Omental fat pad (tissue), 4 donors: ENCODE data around the gene SCN2B. TPM values are rescaled to one million over a fixed set of nuclear protein-coding genes. Genes with fewer than 3 reads are reported as not detected.

Source experiments
- ATAC-seq: fragments of 150-250 bp; one replicate; pipeline ENCODE4 v1.9.1; 2016; ENCODE audit warnings: mild to moderate bottlenecking, moderate library complexity; ENCODE audit not compliant: low FRiP score
- DNase-seq: peaks from one replicate; pipeline ENCODE4 v3.0.0-alpha.2; 2019; ENCODE audit warnings: low spot score
- CTCF ChIP-seq, 3 donors: fragments of 450-650 bp; IDR thresholded peaks; one replicate each; pipeline ENCODE4 v1.5.1; 2016 to 2017; ENCODE audit warnings: antibody characterized with exemption in 3 of 3, mild to moderate bottlenecking in 3 of 3, moderate library complexity in 2 of 3
- small RNA-seq: library from RNA; depleted of rRNA; stranded (forward); fragments of <200 nt; gene quantifications from one replicate; pipeline ENCODE3, GENCODE V24; 2016
- total RNA-seq, 4 donors: library from RNA; depleted of rRNA; stranded (reverse); fragments of >200 nt; gene quantifications; one replicate each; pipeline ENCODE4 v1.1.0, GENCODE V29; 2016

Gene SCN2B
- total RNA-seq, 4 donors from 2014 or later: 0.28 to 0.47 TPM; not detected in 2

DNA sequence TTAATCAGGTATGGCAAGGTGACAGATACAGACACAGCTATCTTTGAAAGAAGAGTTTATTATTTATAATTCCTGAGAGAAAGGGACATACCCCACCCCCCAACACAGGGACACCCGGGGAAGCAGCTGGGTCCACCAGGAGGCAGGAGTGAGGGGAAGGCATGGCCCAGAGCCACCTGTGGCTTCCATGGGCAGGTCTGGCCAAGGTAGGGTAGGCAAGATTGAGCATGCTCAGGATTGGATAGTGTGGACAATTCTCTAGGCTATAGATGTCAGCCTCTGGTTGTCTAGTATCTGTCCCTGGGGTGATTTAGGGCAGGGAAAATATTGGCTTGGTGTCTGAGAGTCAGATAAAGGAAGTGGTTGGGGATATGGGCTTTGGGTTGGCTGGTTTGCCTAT, 62.2 kb downstream of the SCN2B start:
- ATAC-seq (no peak), DNase-seq (no peak)
- no peak for TF ChIP-seq CTCF (IDR thresholded peaks at IDR 0.05)

GRCh38 chr11:118112711-118113430, 63.6 kb downstream of the SCN2B start:
- TF ChIP-seq CTCF (IDR thresholded peaks at IDR 0.05): no peak
- no peak for DNase-seq
- no peak for ATAC-seq

Small RNA genes within 50 kb of the gene (small RNA-seq; reads per million reads assigned to genes)
- not detected for gene HSPE1P18

Other genes with a start within 250 kb of the SCN2B start
- under 1 TPM in 1 of 4 donors, not detected in 3; 0.50 TPM for gene TMPRSS13, start 247.2 kb downstream of the SCN2B start, total RNA-seq
- gene IL10RA, start 190.2 kb downstream of the SCN2B start, total RNA-seq: 10 to 100 TPM; 23.2 to 65.9 (median 44.4) TPM
- not detected for gene TMPRSS4, start 99.6 kb downstream of the SCN2B start, total RNA-seq
- under 1 TPM in 1 of 4 donors, not detected in 3; 0.47 TPM for gene SMIM35, start 89.7 kb downstream of the SCN2B start, total RNA-seq
- 10 to 100 TPM in 1 of 4 donors, 1 to 10 TPM in 3; 1.1 to 10.2 (median 2.0) TPM for gene SCN4B, start 23.8 kb downstream of the SCN2B start, total RNA-seq
- 10 to 100 TPM in 3 of 4 donors, 1 to 10 TPM in 1; 9.9 to 35.9 (median 13.7) TPM for gene JAML, start 48.4 kb upstream of the SCN2B start, total RNA-seq
- 1 to 10 TPM; 1.3 to 2.5 (median 2.4) TPM for gene MPZL3, start 75.7 kb upstream of the SCN2B start, total RNA-seq
- 10 to 100 TPM in 3 of 4 donors, 1 to 10 TPM in 1; 6.8 to 56.6 (median 33.6) TPM for gene MPZL2, start 87.7 kb upstream of the SCN2B start, total RNA-seq
- gene CD3E, start 128.1 kb upstream of the SCN2B start, total RNA-seq: 1 to 10 TPM; 2.8 to 4.1 (median 3.0) TPM
- gene CD3D, start 166.1 kb upstream of the SCN2B start, total RNA-seq: 1 to 10 TPM; 1.7 to 3.4 (median 2.6) TPM
- 1 to 10 TPM; 1.0 to 2.1 (median 1.6) TPM for gene CD3G, start 167.7 kb upstream of the SCN2B start, total RNA-seq
- gene UBE4A, start 183.0 kb upstream of the SCN2B start, total RNA-seq: 10 to 100 TPM; 39.3 to 45.9 (median 42.3) TPM
- gene ATP5MG, start 225.0 kb upstream of the SCN2B start, total RNA-seq: 10 to 100 TPM; 38.1 to 57.1 (median 51.9) TPM